OCI-LY3 (cell line): Measurements from ENCODE around the gene RPRD2.

Source experiments
- H2AFZ ChIP-seq: fragments of 200-600, 300-600 bp; shearing (Covaris generic); 2 replicates; pipeline ENCODE4 v1.6.0; 2014; ENCODE audit warnings: antibody characterized with exemption, low read depth, low read length
- H3K27ac ChIP-seq: fragments of 200-600, 300-600 bp; sonication (generic); 2 replicates; pipeline ENCODE4 v1.5.1; 2014; ENCODE audit warnings: mild to moderate bottlenecking, low read length, moderate library complexity, mixed read lengths
- H3K27me3 ChIP-seq: fragments of 200-600, 300-600 bp; sonication (generic); 2 replicates; pipeline ENCODE4 v1.6.1; 2014; ENCODE audit warnings: low read depth, low read length, mixed read lengths
- H3K36me3 ChIP-seq: fragments of 200-600, 300-600 bp; sonication (generic); replicated peaks from 2 replicates; pipeline ENCODE3; 2014; ENCODE audit warnings: low read depth, low read length, mixed read lengths
- H3K4me1 ChIP-seq: fragments of 300-600, 200-600 bp; sonication (generic); 2 replicates; pipeline ENCODE4 v1.6.1; 2014; ENCODE audit warnings: low read length, mixed read lengths
- H3K4me2 ChIP-seq: fragments of 200-600, 300-600 bp; sonication (generic); 2 replicates; pipeline ENCODE4 v1.6.1; 2014; ENCODE audit warnings: low read length, mixed read lengths
- H3K4me3 ChIP-seq: fragments of 300-600, 200-600 bp; sonication (generic); 2 replicates; pipeline ENCODE4 v1.5.1; 2014; ENCODE audit warnings: antibody characterized with exemption, mild to moderate bottlenecking, low read length, moderate library complexity
- H3K79me2 ChIP-seq: fragments of 300-600, 200-600 bp; shearing (Covaris generic); 2 replicates; pipeline ENCODE4 v1.6.1; 2014; ENCODE audit warnings: mild to moderate bottlenecking, low read length, mixed read lengths
- H3K9ac ChIP-seq: fragments of 300-600, 200-600 bp; shearing (Covaris generic); 2 replicates; pipeline ENCODE4 v1.6.0; 2014; ENCODE audit warnings: mild to moderate bottlenecking, low read length, moderate library complexity
- H3K9me3 ChIP-seq: fragments of 200-600, 300-600 bp; shearing (Covaris generic); 2 replicates; pipeline ENCODE4 v1.6.1; 2014; ENCODE audit warnings: low read length, mixed read lengths; ENCODE audit not compliant: insufficient read depth
- H4K20me1 ChIP-seq: fragments of 200-600, 300-600 bp; sonication (generic); 2 replicates; pipeline ENCODE4 v1.6.1; 2016; ENCODE audit warnings: low read length, mixed read lengths; ENCODE audit not compliant: insufficient read depth
- CTCF ChIP-seq: fragments of 200-600, 300-600 bp; sonication (generic); IDR thresholded peaks from 2 replicates; pipeline ENCODE4 v1.5.1; 2014; ENCODE audit warnings: antibody characterized with exemption, low read length, low read depth
- EZH2phosphoT487 ChIP-seq: fragments of 200-600 bp; shearing (Covaris generic); IDR thresholded peaks from 2 replicates; pipeline ENCODE4 v1.6.1; 2018; ENCODE audit warnings: antibody characterized with exemption, mixed run types, low read depth

RPRD2 gene

GRCh38 chr1:150362721-150363425, 1.1 kb upstream of the RPRD2 start:
- TF ChIP-seq EZH2phosphoT487 (no peak), CTCF (no peak)
- H3K9me3 ChIP-seq: no peaks in the 10 kb centered on the region
- H2AFZ ChIP-seq: peak overlapping the region; percentile 48
- peak overlapping the region; percentile 89 for H3K4me2 ChIP-seq
- peaks cover 40% of the 10 kb centered on the region for H3K79me2 ChIP-seq
- H3K27ac ChIP-seq: peak overlapping the region; percentile 91
- H3K4me1 ChIP-seq: peaks cover 19% of the 10 kb centered on the region
- peak overlapping the region; percentile 89 for H3K4me3 ChIP-seq
- no peaks in the 10 kb centered on the region for H4K20me1 ChIP-seq
- peak overlapping the region; percentile 94 for H3K9ac ChIP-seq
- peaks cover 3% of the 10 kb centered on the region for H3K36me3 ChIP-seq
- no peaks in the 10 kb centered on the region for H3K27me3 ChIP-seq

GRCh38 chr1:150364231-150365003, 470 bp downstream of the RPRD2 start:
- Histone ChIP-seq H3K27ac (peak overlapping the region; percentile 91), H4K20me1 (no peaks in the 10 kb centered on the region), H3K9ac (peak overlapping the region; percentile 94), H3K4me1 (peaks cover 19% of the 10 kb centered on the region), H2AFZ (peak overlapping the region; percentile 28; the same call in 1 of the 2 replicates), H3K36me3 (peaks cover 2% of the 10 kb centered on the region), H3K4me2 (peak overlapping the region; percentile 78), H3K79me2 (peaks cover 54% of the 10 kb centered on the region), H3K27me3 (no peaks in the 10 kb centered on the region), H3K9me3 (no peaks in the 10 kb centered on the region), H3K4me3 (peak overlapping the region; percentile 89)
- TF ChIP-seq CTCF (no peak), EZH2phosphoT487 (no peak)

- Histone ChIP-seq H3K4me3 (peak overlapping the region; percentile 89), H3K4me2 (peak overlapping the region; percentile 78), H3K36me3 (peaks cover 2% of the 10 kb centered on the region), H3K4me1 (peaks cover 19% of the 10 kb centered on the region), H3K9ac (peak overlapping the region; percentile 94), H3K27me3 (no peaks in the 10 kb centered on the region), H4K20me1 (no peaks in the 10 kb centered on the region), H2AFZ (no peak overlapping the region), H3K9me3 (no peaks in the 10 kb centered on the region), H3K79me2 (peaks cover 68% of the 10 kb centered on the region), H3K27ac (peak overlapping the region; percentile 91)
- TF ChIP-seq CTCF: no peak
- TF ChIP-seq EZH2phosphoT487: no peak
These were observed 2.0 kb downstream of the RPRD2 start for GRCh38 chr1:150365941-150366340.
